ENCODE data around the gene KRTAP27-1.

The KRTAP27-1 gene

GRCh38 chr21:30340714-30341573 lies 3.5 kb upstream of the KRTAP27-1 start:
- no peak overlapping the region for H3K9ac ChIP-seq (ENCODE audit: low read depth in 1 of 2, low read length in 2 of 2)
- H3K27me3 ChIP-seq (ENCODE audit: control insufficient read depth in 2 of 2, insufficient read depth in 2 of 2, low read length in 2 of 2): no peaks in the 10 kb centered on the region
- no peaks in the 10 kb centered on the region for H3K9me3 ChIP-seq (ENCODE audit: control insufficient read depth in 2 of 2, low read length in 2 of 2)
- H3K4me1 ChIP-seq (ENCODE audit: control insufficient read depth in 2 of 2, insufficient read depth in 2 of 2, low read length in 2 of 2): no peaks in the 10 kb centered on the region
- no peak overlapping the region for H3K4me3 ChIP-seq (ENCODE audit: low read length in 2 of 2)
- no peaks in the 10 kb centered on the region for H3K36me3 ChIP-seq (ENCODE audit: control insufficient read depth in 2 of 2, insufficient read depth in 2 of 2, low read length in 2 of 2)
- H3K27ac ChIP-seq (ENCODE audit: low read depth in 2 of 2, low read length in 2 of 2): no peak overlapping the region

- Histone ChIP-seq H3K4me3 (ENCODE audit: low read length in 2 of 2) (no peak overlapping the region), H3K27ac (ENCODE audit: low read depth in 2 of 2, low read length in 2 of 2) (no peak overlapping the region), H3K36me3 (ENCODE audit: control insufficient read depth in 2 of 2, insufficient read depth in 2 of 2, low read length in 2 of 2) (no peaks in the 10 kb centered on the region), H3K9me3 (ENCODE audit: control insufficient read depth in 2 of 2, low read length in 2 of 2) (no peaks in the 10 kb centered on the region), H3K27me3 (ENCODE audit: control insufficient read depth in 2 of 2, insufficient read depth in 2 of 2, low read length in 2 of 2) (no peaks in the 10 kb centered on the region), H3K9ac (ENCODE audit: low read depth in 1 of 2, low read length in 2 of 2) (no peak overlapping the region), H3K4me1 (ENCODE audit: control insufficient read depth in 2 of 2, insufficient read depth in 2 of 2, low read length in 2 of 2) (no peaks in the 10 kb centered on the region)
Measured at GRCh38 chr21:30338717-30339116, 1.2 kb upstream of the KRTAP27-1 start.

GRCh38 chr21:30337772-30338171 lies 278 bp upstream of the KRTAP27-1 start:
- H3K4me1 ChIP-seq (ENCODE audit: control insufficient read depth in 2 of 2, insufficient read depth in 2 of 2, low read length in 2 of 2): no peaks in the 10 kb centered on the region
- no peaks in the 10 kb centered on the region for H3K27me3 ChIP-seq (ENCODE audit: control insufficient read depth in 2 of 2, insufficient read depth in 2 of 2, low read length in 2 of 2)
- no peaks in the 10 kb centered on the region for H3K36me3 ChIP-seq (ENCODE audit: control insufficient read depth in 2 of 2, insufficient read depth in 2 of 2, low read length in 2 of 2)
- no peak overlapping the region for H3K27ac ChIP-seq (ENCODE audit: low read depth in 2 of 2, low read length in 2 of 2)
- no peak overlapping the region for H3K9ac ChIP-seq (ENCODE audit: low read depth in 1 of 2, low read length in 2 of 2)
- H3K4me3 ChIP-seq (ENCODE audit: low read length in 2 of 2): no peak overlapping the region
- no peaks in the 10 kb centered on the region for H3K9me3 ChIP-seq (ENCODE audit: control insufficient read depth in 2 of 2, low read length in 2 of 2)

GRCh38 chr21:30336596-30336995 lies 898 bp downstream of the KRTAP27-1 start:
- Histone ChIP-seq H3K27me3 (ENCODE audit: control insufficient read depth in 2 of 2, insufficient read depth in 2 of 2, low read length in 2 of 2) (no peaks in the 10 kb centered on the region), H3K36me3 (ENCODE audit: control insufficient read depth in 2 of 2, insufficient read depth in 2 of 2, low read length in 2 of 2) (no peaks in the 10 kb centered on the region)

GRCh38 chr21:30333736-30334135 lies 3.8 kb downstream of the KRTAP27-1 start:
- Histone ChIP-seq H3K36me3 (ENCODE audit: control insufficient read depth in 2 of 2, insufficient read depth in 2 of 2, low read length in 2 of 2) (no peaks in the 10 kb centered on the region), H3K27ac (ENCODE audit: low read depth in 2 of 2, low read length in 2 of 2) (no peak overlapping the region), H3K9ac (ENCODE audit: low read depth in 1 of 2, low read length in 2 of 2) (no peak overlapping the region), H3K27me3 (ENCODE audit: control insufficient read depth in 2 of 2, insufficient read depth in 2 of 2, low read length in 2 of 2) (no peaks in the 10 kb centered on the region), H3K4me3 (ENCODE audit: low read length in 2 of 2) (no peak overlapping the region), H3K4me1 (ENCODE audit: control insufficient read depth in 2 of 2, insufficient read depth in 2 of 2, low read length in 2 of 2) (no peaks in the 10 kb centered on the region), H3K9me3 (ENCODE audit: control insufficient read depth in 2 of 2, low read length in 2 of 2) (no peaks in the 10 kb centered on the region)

More at GRCh38 chr21:30336596-30336995, 898 bp downstream of the KRTAP27-1 start:
- H3K9me3 ChIP-seq (ENCODE audit: control insufficient read depth in 2 of 2, low read length in 2 of 2): no peaks in the 10 kb centered on the region
- H3K27ac ChIP-seq (ENCODE audit: low read depth in 2 of 2, low read length in 2 of 2): no peak overlapping the region
- H3K4me3 ChIP-seq (ENCODE audit: low read length in 2 of 2): no peak overlapping the region
- H3K9ac ChIP-seq (ENCODE audit: low read depth in 1 of 2, low read length in 2 of 2): no peak overlapping the region
- H3K4me1 ChIP-seq (ENCODE audit: control insufficient read depth in 2 of 2, insufficient read depth in 2 of 2, low read length in 2 of 2): no peaks in the 10 kb centered on the region

- no peaks in the 10 kb centered on the region for H3K36me3 ChIP-seq (ENCODE audit: control insufficient read depth in 2 of 2, insufficient read depth in 2 of 2, low read length in 2 of 2)
Measured at GRCh38 chr21:30332681-30333080, 4.8 kb downstream of the KRTAP27-1 start.

GRCh38 chr21:30329203-30329875 lies 8.2 kb downstream of the KRTAP27-1 start:
- H3K4me1 ChIP-seq (ENCODE audit: control insufficient read depth in 2 of 2, insufficient read depth in 2 of 2, low read length in 2 of 2): no peaks in the 10 kb centered on the region

More at GRCh38 chr21:30332681-30333080, 4.8 kb downstream of the KRTAP27-1 start:
- H3K9ac ChIP-seq (ENCODE audit: low read depth in 1 of 2, low read length in 2 of 2): no peak overlapping the region
- H3K4me3 ChIP-seq (ENCODE audit: low read length in 2 of 2): no peak overlapping the region
- H3K4me1 ChIP-seq (ENCODE audit: control insufficient read depth in 2 of 2, insufficient read depth in 2 of 2, low read length in 2 of 2): no peaks in the 10 kb centered on the region
- no peak overlapping the region for H3K27ac ChIP-seq (ENCODE audit: low read depth in 2 of 2, low read length in 2 of 2)
- H3K9me3 ChIP-seq (ENCODE audit: control insufficient read depth in 2 of 2, low read length in 2 of 2): no peaks in the 10 kb centered on the region
- no peaks in the 10 kb centered on the region for H3K27me3 ChIP-seq (ENCODE audit: control insufficient read depth in 2 of 2, insufficient read depth in 2 of 2, low read length in 2 of 2)

GRCh38 chr21:30326390-30326789 lies 11.1 kb downstream of the KRTAP27-1 start:
- Histone ChIP-seq H3K27ac (ENCODE audit: low read depth in 2 of 2, low read length in 2 of 2) (no peak overlapping the region), H3K36me3 (ENCODE audit: control insufficient read depth in 2 of 2, insufficient read depth in 2 of 2, low read length in 2 of 2) (no peaks in the 10 kb centered on the region), H3K9me3 (ENCODE audit: control insufficient read depth in 2 of 2, low read length in 2 of 2) (peaks cover 0 to 7% of the 10 kb centered on the region in 2 donors), H3K4me1 (ENCODE audit: control insufficient read depth in 2 of 2, insufficient read depth in 2 of 2, low read length in 2 of 2) (no peaks in the 10 kb centered on the region), H3K27me3 (ENCODE audit: control insufficient read depth in 2 of 2, insufficient read depth in 2 of 2, low read length in 2 of 2) (no peaks in the 10 kb centered on the region), H3K4me3 (ENCODE audit: low read length in 2 of 2) (no peak overlapping the region), H3K9ac (ENCODE audit: low read depth in 1 of 2, low read length in 2 of 2) (no peak overlapping the region)

More at GRCh38 chr21:30329203-30329875, 8.2 kb downstream of the KRTAP27-1 start:
- Histone ChIP-seq H3K27me3 (ENCODE audit: control insufficient read depth in 2 of 2, insufficient read depth in 2 of 2, low read length in 2 of 2) (no peaks in the 10 kb centered on the region), H3K27ac (ENCODE audit: low read depth in 2 of 2, low read length in 2 of 2) (no peak overlapping the region), H3K4me3 (ENCODE audit: low read length in 2 of 2) (no peak overlapping the region), H3K9me3 (ENCODE audit: control insufficient read depth in 2 of 2, low read length in 2 of 2) (peaks cover 0 to 7% of the 10 kb centered on the region in 2 donors), H3K36me3 (ENCODE audit: control insufficient read depth in 2 of 2, insufficient read depth in 2 of 2, low read length in 2 of 2) (no peaks in the 10 kb centered on the region), H3K9ac (ENCODE audit: low read depth in 1 of 2, low read length in 2 of 2) (no peak overlapping the region)

- no peaks in the 10 kb centered on the region for H3K36me3 ChIP-seq (ENCODE audit: control insufficient read depth in 2 of 2, insufficient read depth in 2 of 2, low read length in 2 of 2)
- no peaks in the 10 kb centered on the region for H3K27me3 ChIP-seq (ENCODE audit: control insufficient read depth in 2 of 2, insufficient read depth in 2 of 2, low read length in 2 of 2)
- H3K4me3 ChIP-seq (ENCODE audit: low read length in 2 of 2): no peak within 1 kb of the TSS
- H3K4me1 ChIP-seq (ENCODE audit: control insufficient read depth in 2 of 2, insufficient read depth in 2 of 2, low read length in 2 of 2): no peaks in the 10 kb centered on the region
- H3K9me3 ChIP-seq (ENCODE audit: control insufficient read depth in 2 of 2, low read length in 2 of 2): no peaks in the 10 kb centered on the region
- no peak within 1 kb of the TSS for H3K9ac ChIP-seq (ENCODE audit: low read depth in 1 of 2, low read length in 2 of 2)
- H3K27ac ChIP-seq (ENCODE audit: low read depth in 2 of 2, low read length in 2 of 2): no peak within 1 kb of the TSS
Measured at GRCh38 chr21:30320215-30320614, 17.3 kb downstream of the KRTAP27-1 start, which contains the start of gene KRTAP26-1. Gene KRTAP26-1, minus strand, starts transcription at chr21:30320315. Its CDS starts 280 bp downstream, at chr21:30320035.

GRCh38 chr21:30315701-30316100 lies 21.8 kb downstream of the KRTAP27-1 start:
- H3K27me3 ChIP-seq (ENCODE audit: control insufficient read depth in 2 of 2, insufficient read depth in 2 of 2, low read length in 2 of 2): no peaks in the 10 kb centered on the region
- no peak overlapping the region for H3K4me3 ChIP-seq (ENCODE audit: low read length in 2 of 2)
- H3K36me3 ChIP-seq (ENCODE audit: control insufficient read depth in 2 of 2, insufficient read depth in 2 of 2, low read length in 2 of 2): no peaks in the 10 kb centered on the region
- no peaks in the 10 kb centered on the region for H3K4me1 ChIP-seq (ENCODE audit: control insufficient read depth in 2 of 2, insufficient read depth in 2 of 2, low read length in 2 of 2)
- no peaks in the 10 kb centered on the region for H3K9me3 ChIP-seq (ENCODE audit: control insufficient read depth in 2 of 2, low read length in 2 of 2)
- H3K9ac ChIP-seq (ENCODE audit: low read depth in 1 of 2, low read length in 2 of 2): no peak overlapping the region
- no peak overlapping the region for H3K27ac ChIP-seq (ENCODE audit: low read depth in 2 of 2, low read length in 2 of 2)

All from mucosa of rectum (tissue), 2 donors.